Measurements from ENCODE around the gene SLCO2A1. TPM values are rescaled to one million over a fixed set of nuclear protein-coding genes. Genes with fewer than 3 reads are reported as not detected.

SLCO2A1 gene
- total RNA-seq, 4 donors from 2014 or later: 0.07 to 2.4 (median 1.3) TPM

GRCh38 chr3:133910422-133910821 lies 119.3 kb downstream of the SLCO2A1 start:
- H3K4me3 ChIP-seq: no peak overlapping the region
- H3K27ac ChIP-seq: no peak overlapping the region
- H3K9me3 ChIP-seq: no peaks in the 10 kb centered on the region
- intact Hi-C loops (cut with DNase I; ENCODE audit: low total_unique reads) (no loop called here), in situ Hi-C loops (cut with MboI; ENCODE audit: low sequenced_read_pairs in 4 of 4) (no loop called here)
- no peaks in the 10 kb centered on the region for H3K27me3 ChIP-seq
- no peaks in the 10 kb centered on the region for H3K36me3 ChIP-seq
- no peak for ATAC-seq
- no peak for DNase-seq
- TF ChIP-seq POLR2A (IDR thresholded peaks at IDR 0.05): no peak
- no peak for TF ChIP-seq CTCF (IDR thresholded peaks at IDR 0.05 in 4 of 5, conservative IDR thresholded peaks at IDR 0.05 in 1 of 5)
- no peaks in the 10 kb centered on the region for H3K4me1 ChIP-seq

- no peak overlapping the region for H3K27ac ChIP-seq
- intact Hi-C loops (cut with DNase I; ENCODE audit: low total_unique reads) (no loop called here), in situ Hi-C loops (cut with MboI; ENCODE audit: low sequenced_read_pairs in 4 of 4) (no loop called here)
- no peaks in the 10 kb centered on the region for H3K4me1 ChIP-seq
- no peaks in the 10 kb centered on the region for H3K27me3 ChIP-seq
- no peak overlapping the region for H3K4me3 ChIP-seq
- ATAC-seq (no peak), DNase-seq (no peak)
- H3K9me3 ChIP-seq: no peaks in the 10 kb centered on the region
- H3K36me3 ChIP-seq: no peaks in the 10 kb centered on the region
- TF ChIP-seq CTCF (IDR thresholded peaks at IDR 0.05 in 4 of 5, conservative IDR thresholded peaks at IDR 0.05 in 1 of 5) (no peak), POLR2A (IDR thresholded peaks at IDR 0.05) (no peak)
Observed at GRCh38 chr3:133905376-133905775, 124.3 kb downstream of the SLCO2A1 start.

GRCh38 chr3:133901847-133902246 lies 127.9 kb downstream of the SLCO2A1 start:
- TF ChIP-seq POLR2A (IDR thresholded peaks at IDR 0.05): no peak
- TF ChIP-seq CTCF (IDR thresholded peaks at IDR 0.05 in 4 of 5, conservative IDR thresholded peaks at IDR 0.05 in 1 of 5): no peak
- DNase-seq (no peak), ATAC-seq (no peak)
- in situ Hi-C loops (cut with MboI; ENCODE audit: low sequenced_read_pairs in 4 of 4) (no loop called here), intact Hi-C loops (cut with DNase I; ENCODE audit: low total_unique reads) (no loop called here)
- Histone ChIP-seq H3K4me1 (no peaks in the 10 kb centered on the region), H3K27me3 (peaks cover 0 to 4% (median 0%) of the 10 kb centered on the region in 3 donors), H3K36me3 (no peaks in the 10 kb centered on the region), H3K9me3 (no peaks in the 10 kb centered on the region), H3K4me3 (no peak overlapping the region), H3K27ac (no peak overlapping the region)

GRCh38 chr3:133901083-133901482 lies 128.6 kb downstream of the SLCO2A1 start:
- Histone ChIP-seq H3K4me1 (no peaks in the 10 kb centered on the region), H3K27me3 (peaks cover 0 to 4% (median 0%) of the 10 kb centered on the region in 3 donors), H3K4me3 (no peak overlapping the region), H3K27ac (no peak overlapping the region), H3K36me3 (no peaks in the 10 kb centered on the region), H3K9me3 (no peaks in the 10 kb centered on the region)
- ATAC-seq (no peak), DNase-seq (no peak)
- intact Hi-C loops (cut with DNase I; ENCODE audit: low total_unique reads) (no loop called here), in situ Hi-C loops (cut with MboI; ENCODE audit: low sequenced_read_pairs in 4 of 4) (no loop called here)
- no peak for TF ChIP-seq CTCF (IDR thresholded peaks at IDR 0.05 in 4 of 5, conservative IDR thresholded peaks at IDR 0.05 in 1 of 5)
- TF ChIP-seq POLR2A (IDR thresholded peaks at IDR 0.05): no peak

- H3K9me3 ChIP-seq: no peaks in the 10 kb centered on the region
- no peak for ATAC-seq
- H3K4me1 ChIP-seq: no peaks in the 10 kb centered on the region
- no peak for DNase-seq
- intact Hi-C loops (cut with DNase I; ENCODE audit: low total_unique reads) (no loop called here), in situ Hi-C loops (cut with MboI; ENCODE audit: low sequenced_read_pairs in 4 of 4) (no loop called here)
- no peak for TF ChIP-seq POLR2A (IDR thresholded peaks at IDR 0.05)
- H3K4me3 ChIP-seq: no peak overlapping the region
- no peaks in the 10 kb centered on the region for H3K36me3 ChIP-seq
- H3K27me3 ChIP-seq: peaks cover 0 to 4% (median 0%) of the 10 kb centered on the region in 3 donors
- H3K27ac ChIP-seq: no peak overlapping the region
Observed at GRCh38 chr3:133899311-133899710, 130.4 kb downstream of the SLCO2A1 start.
